Calu3 (cell line): ENCODE measurements around the gene NDRG2. TPM values are rescaled to one million over a fixed set of nuclear protein-coding genes. Genes with fewer than 3 reads are reported as not detected.

Source experiments
- BruUV-seq: library from RNA; stranded (reverse); fragments of 400-500 nt; replicated peaks from 2 replicates; lab custom pipeline; 2021; lab: Mats Ljungman, UMichigan
- CTCF ChIA-PET: fragments of 300-600 bp; sonication (Branson Sonifier 250); formaldehyde crosslinking; loops from one replicate; lab custom pipeline; 2022; ENCODE audit warnings: antibody characterized with exemption; lab: Charles Lee
- DNase-seq: peaks from one replicate; pipeline ENCODE4 v3.0.0; 2022
- H3K27ac Mint-ChIP-seq: one replicate; pipeline ENCODE4 v1.8.0; 2022; ENCODE audit warnings: mixed read lengths; ENCODE audit not compliant: unreplicated experiment
- H3K27me3 Mint-ChIP-seq: one replicate; pipeline ENCODE4 v1.8.0; 2022; ENCODE audit warnings: mixed read lengths; ENCODE audit not compliant: unreplicated experiment
- H3K36me3 Mint-ChIP-seq: one replicate; pipeline ENCODE4 v1.8.0; 2022; ENCODE audit warnings: mild to moderate bottlenecking, moderate library complexity, mixed read lengths; ENCODE audit not compliant: insufficient read depth, unreplicated experiment
- H3K4me1 Mint-ChIP-seq: one replicate; pipeline ENCODE4 v1.8.0; 2022; ENCODE audit warnings: mild to moderate bottlenecking, low read depth, mixed read lengths; ENCODE audit not compliant: unreplicated experiment
- H3K4me3 Mint-ChIP-seq: one replicate; pipeline ENCODE4 v1.8.0; 2022; ENCODE audit warnings: mild to moderate bottlenecking, low read depth, moderate library complexity, mixed read lengths; ENCODE audit not compliant: unreplicated experiment
- H3K9me3 Mint-ChIP-seq: one replicate; pipeline ENCODE4 v1.8.0; 2022; ENCODE audit warnings: low read depth, mixed read lengths; ENCODE audit not compliant: unreplicated experiment
- intact Hi-C: fragments of 100-400 bp; cut with micrococcal nuclease; formaldehyde crosslinking; loops from one replicate; pipeline ENCODE4 v1.10.0; 2022; ENCODE audit not compliant: unreplicated experiment
- total RNA-seq: library from RNA; stranded (reverse); gene quantifications from 2 replicates; pipeline ENCODE4 v1.2.3, GENCODE V29; 2022
- TF ChIP-seq, protein P1 (sequence below): fragments of 200-600 bp; IDR thresholded peaks from one replicate; pipeline ENCODE4 v1.8.0; 2022; ENCODE audit warnings: antibody characterized with exemption; ENCODE audit not compliant: unreplicated experiment

NDRG2 gene
- total RNA-seq, 1 experiment from 2014 or later: 10.8 TPM

GRCh38 chr14:20973501-20973900 lies 51.4 kb downstream of the NDRG2 start:
- H3K27me3 Mint-ChIP-seq: peaks cover 11% of the 10 kb centered on the region
- CTCF ChIA-PET: interaction anchor here (3.0 kb wide), 1 partner anchor 10 kb away, joined by 8 read pairs; no protein-coding TSS in a partner anchor
- no peak overlapping the region for H3K27ac Mint-ChIP-seq
- intact Hi-C loops: loop anchor here (5.0 kb wide), 1 partner anchor 276 kb away; no protein-coding TSS in a partner anchor
- H3K4me1 Mint-ChIP-seq: peaks cover 17% of the 10 kb centered on the region
- H3K36me3 Mint-ChIP-seq: peaks cover 10% of the 10 kb centered on the region
- no TSS peak for BruUV-seq
- no peak for DNase-seq
- no peaks in the 10 kb centered on the region for H3K9me3 Mint-ChIP-seq
- H3K4me3 Mint-ChIP-seq: no peak overlapping the region
- TF ChIP-seq, protein P1, sequence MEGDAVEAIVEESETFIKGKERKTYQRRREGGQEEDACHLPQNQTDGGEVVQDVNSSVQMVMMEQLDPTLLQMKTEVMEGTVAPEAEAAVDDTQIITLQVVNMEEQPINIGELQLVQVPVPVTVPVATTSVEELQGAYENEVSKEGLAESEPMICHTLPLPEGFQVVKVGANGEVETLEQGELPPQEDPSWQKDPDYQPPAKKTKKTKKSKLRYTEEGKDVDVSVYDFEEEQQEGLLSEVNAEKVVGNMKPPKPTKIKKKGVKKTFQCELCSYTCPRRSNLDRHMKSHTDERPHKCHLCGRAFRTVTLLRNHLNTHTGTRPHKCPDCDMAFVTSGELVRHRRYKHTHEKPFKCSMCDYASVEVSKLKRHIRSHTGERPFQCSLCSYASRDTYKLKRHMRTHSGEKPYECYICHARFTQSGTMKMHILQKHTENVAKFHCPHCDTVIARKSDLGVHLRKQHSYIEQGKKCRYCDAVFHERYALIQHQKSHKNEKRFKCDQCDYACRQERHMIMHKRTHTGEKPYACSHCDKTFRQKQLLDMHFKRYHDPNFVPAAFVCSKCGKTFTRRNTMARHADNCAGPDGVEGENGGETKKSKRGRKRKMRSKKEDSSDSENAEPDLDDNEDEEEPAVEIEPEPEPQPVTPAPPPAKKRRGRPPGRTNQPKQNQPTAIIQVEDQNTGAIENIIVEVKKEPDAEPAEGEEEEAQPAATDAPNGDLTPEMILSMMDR: no peak

GRCh38 chr14:20971705-20972021 lies 53.2 kb downstream of the NDRG2 start:
- intact Hi-C loops: loop anchor here (1.0 to 5.0 kb wide), 2 partner anchors 114 to 274 kb away; no protein-coding TSS in a partner anchor
- Mint-ChIP-seq H3K4me1 (peaks cover 17% of the 10 kb centered on the region), H3K36me3 (peaks cover 10% of the 10 kb centered on the region), H3K27me3 (peaks cover 28% of the 10 kb centered on the region), H3K27ac (peak overlapping the region; percentile 39), H3K9me3 (no peaks in the 10 kb centered on the region), H3K4me3 (peak overlapping the region; percentile 85)
- CTCF ChIA-PET: interaction anchor here (0.6 to 3.0 kb wide), 10 partner anchors 9 to 290 kb away, joined by 3 to 33 read pairs (median 6); partner anchors contain the start of gene SLC39A2
- TF ChIP-seq, protein P1: no peak
- BruUV-seq: no TSS peak
- no peak for DNase-seq

GRCh38 chr14:20970983-20971704 lies 53.7 kb downstream of the NDRG2 start:
- H3K9me3 Mint-ChIP-seq: no peaks in the 10 kb centered on the region
- CTCF ChIA-PET: interaction anchor here (0.5 to 3.0 kb wide), 18 partner anchors 8 to 323 kb away, joined by 3 to 33 read pairs (median 4); partner anchors contain the start of gene SLC39A2
- DNase-seq: peak; percentile 86
- peaks cover 17% of the 10 kb centered on the region for H3K4me1 Mint-ChIP-seq
- TF ChIP-seq, protein P1: peak; percentile 69
- peaks cover 28% of the 10 kb centered on the region for H3K27me3 Mint-ChIP-seq
- BruUV-seq: no TSS peak
- peak overlapping the region; percentile 85 for H3K4me3 Mint-ChIP-seq
- H3K36me3 Mint-ChIP-seq: peaks cover 10% of the 10 kb centered on the region
- intact Hi-C loops: loop anchor here (1.0 to 5.0 kb wide), 2 partner anchors 114 to 274 kb away; no protein-coding TSS in a partner anchor
- peak overlapping the region; percentile 39 for H3K27ac Mint-ChIP-seq

GRCh38 chr14:20970647-20970982 lies 54.2 kb downstream of the NDRG2 start:
- peaks cover 17% of the 10 kb centered on the region for H3K4me1 Mint-ChIP-seq
- H3K27me3 Mint-ChIP-seq: peaks cover 28% of the 10 kb centered on the region
- H3K27ac Mint-ChIP-seq: no peak overlapping the region
- peak overlapping the region; percentile 85 for H3K4me3 Mint-ChIP-seq
- CTCF ChIA-PET: interaction anchor here (0.5 to 3.0 kb wide), 16 partner anchors 8 to 324 kb away, joined by 3 to 33 read pairs (median 4); partner anchors contain the start of gene SLC39A2
- TF ChIP-seq, protein P1: no peak
- no peak for DNase-seq
- intact Hi-C loops: loop anchor here (5.0 kb wide), 1 partner anchor 273 kb away; no protein-coding TSS in a partner anchor
- no peaks in the 10 kb centered on the region for H3K9me3 Mint-ChIP-seq
- BruUV-seq: no TSS peak
- H3K36me3 Mint-ChIP-seq: peaks cover 10% of the 10 kb centered on the region
